Naive B cell (primary cell): ENCODE data around the gene SYT15. TPM values are rescaled to one million over a fixed set of nuclear protein-coding genes. Genes with fewer than 3 reads are reported as not detected.
"Not testable (repeated sequence)": the region's sequence is repeated elsewhere in the genome, so short reads cannot be mapped to it uniquely, and the experiment has no call there.

Experiments
- ATAC-seq, 2 donors: fragments of 150-1000 bp; cut with Tn5 transposase; 2 replicates each; pipeline ENCODE4 v1.10.0; 2021; ENCODE audit warnings: low read depth in 2 of 2, mild to moderate bottlenecking in 2 of 2, moderate library complexity in 2 of 2
- DNase-seq: peaks from one replicate; pipeline ENCODE4 v3.0.0; 2022
- H3K27ac Mint-ChIP-seq, 6 donors: one replicate each; pipeline ENCODE4 v1.8.0; 2020 to 2022; ENCODE audit warnings: mild to moderate bottlenecking in 6 of 6, mixed read lengths in 6 of 6, moderate library complexity in 5 of 6, inconsistent platforms in 2 of 6
- H3K27me3 Mint-ChIP-seq, 3 donors: one replicate each; pipeline ENCODE4 v1.8.0; 2021 to 2022; ENCODE audit warnings: mixed read lengths in 3 of 3, mild to moderate bottlenecking in 1 of 3
- H3K36me3 Mint-ChIP-seq, 2 donors: one replicate each; pipeline ENCODE4 v1.8.0; 2020 to 2022; ENCODE audit warnings: mixed read lengths in 2 of 2, inconsistent platforms in 1 of 2, mild to moderate bottlenecking in 1 of 2
- H3K4me1 Mint-ChIP-seq, 3 donors: one replicate each; pipeline ENCODE4 v1.8.0; 2020 to 2022; ENCODE audit warnings: mixed read lengths in 3 of 3, inconsistent platforms in 1 of 3, mild to moderate bottlenecking in 1 of 3, moderate library complexity in 1 of 3
- H3K4me3 Mint-ChIP-seq, 8 donors: one replicate each; pipeline ENCODE4 v1.8.0; 2020 to 2022; ENCODE audit warnings: mild to moderate bottlenecking in 8 of 8, mixed read lengths in 8 of 8, moderate library complexity in 8 of 8, inconsistent platforms in 2 of 8
- H3K9me3 Mint-ChIP-seq, 7 donors: one replicate each; pipeline ENCODE4 v1.8.0; 2020 to 2022; ENCODE audit warnings: mixed read lengths in 7 of 7, mild to moderate bottlenecking in 5 of 7, inconsistent platforms in 2 of 7, moderate library complexity in 1 of 7
- polyA plus RNA-seq, 6 donors: library from polyadenylated mRNA; unstranded; fragments of 300-500 nt; fragmentation: Illumina TruSeq; gene quantifications; one replicate each; pipeline ENCODE4 v1.2.3, GENCODE V29; 2021; ENCODE audit warnings: low read depth in 6 of 6

The SYT15 gene
- polyA plus RNA-seq, 6 donors from 2014 or later: 0.06 to 0.36 (median 0.07) TPM; not detected in 2

DNA sequence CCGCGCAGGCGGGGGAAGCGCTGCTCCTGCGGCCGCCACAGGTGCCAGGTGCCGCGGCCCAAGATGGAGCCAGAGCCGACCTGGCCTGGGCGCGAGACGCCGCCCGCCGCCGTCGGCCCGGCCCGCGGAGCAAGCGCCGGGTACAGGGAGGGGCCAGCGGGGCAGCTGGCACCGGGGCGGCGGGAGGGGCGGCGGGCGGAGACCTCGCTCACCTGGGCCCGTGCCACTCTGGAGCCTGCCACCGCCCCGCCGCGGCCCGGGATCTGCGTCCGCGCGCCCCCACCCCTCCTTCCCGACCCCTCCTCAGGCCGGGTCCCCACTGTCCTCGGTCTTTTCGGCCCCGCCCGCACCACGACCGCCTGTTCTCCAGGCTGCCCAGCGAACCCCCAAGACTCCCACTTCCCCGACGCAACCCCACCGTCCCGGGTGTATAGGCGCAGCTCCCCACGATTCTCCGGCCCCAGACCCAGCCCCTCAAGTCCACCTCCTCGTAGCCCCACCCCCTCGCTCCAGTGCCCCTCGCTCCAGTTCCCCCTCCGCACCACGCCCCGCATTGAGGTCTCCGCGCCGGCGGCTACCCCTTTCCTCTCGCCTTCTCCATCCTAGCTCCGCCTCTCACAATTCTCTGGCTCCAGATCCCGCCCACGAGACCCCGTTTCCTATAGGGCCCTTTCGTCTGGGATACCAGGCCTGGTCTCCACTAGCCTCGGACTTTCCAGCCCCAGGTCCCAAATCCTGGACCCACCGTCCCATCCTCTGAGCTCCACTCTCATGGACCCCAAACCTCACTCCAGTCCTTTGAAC is 22.2 kb upstream of the SYT15 start, which contains the start of gene GPRIN2:
TSS of gene GPRIN2 (minus strand) at position 144 of the 804 bp plus-strand sequence. CDS start 5,922 bp downstream, outside the sequence.
- ATAC-seq (peak; percentile 27 to 34), DNase-seq (no peak)
- H3K4me1 Mint-ChIP-seq: peaks cover 16 to 22% (median 20%) of the 10 kb centered on the region in 3 donors
- H3K4me3 Mint-ChIP-seq: peak within 1 kb of the TSS in 6 of 8 donors; percentile 65 to 79 (median 76)
- H3K27ac Mint-ChIP-seq: peak within 1 kb of the TSS in 2 of 6 donors; percentile 19 to 51
- peaks cover 0 to 2% (median 0%) of the 10 kb centered on the region in 7 donors for H3K9me3 Mint-ChIP-seq
- peaks cover 0 to 4% (median 0%) of the 10 kb centered on the region in 3 donors for H3K27me3 Mint-ChIP-seq
- no peaks in the 10 kb centered on the region for H3K36me3 Mint-ChIP-seq

DNA sequence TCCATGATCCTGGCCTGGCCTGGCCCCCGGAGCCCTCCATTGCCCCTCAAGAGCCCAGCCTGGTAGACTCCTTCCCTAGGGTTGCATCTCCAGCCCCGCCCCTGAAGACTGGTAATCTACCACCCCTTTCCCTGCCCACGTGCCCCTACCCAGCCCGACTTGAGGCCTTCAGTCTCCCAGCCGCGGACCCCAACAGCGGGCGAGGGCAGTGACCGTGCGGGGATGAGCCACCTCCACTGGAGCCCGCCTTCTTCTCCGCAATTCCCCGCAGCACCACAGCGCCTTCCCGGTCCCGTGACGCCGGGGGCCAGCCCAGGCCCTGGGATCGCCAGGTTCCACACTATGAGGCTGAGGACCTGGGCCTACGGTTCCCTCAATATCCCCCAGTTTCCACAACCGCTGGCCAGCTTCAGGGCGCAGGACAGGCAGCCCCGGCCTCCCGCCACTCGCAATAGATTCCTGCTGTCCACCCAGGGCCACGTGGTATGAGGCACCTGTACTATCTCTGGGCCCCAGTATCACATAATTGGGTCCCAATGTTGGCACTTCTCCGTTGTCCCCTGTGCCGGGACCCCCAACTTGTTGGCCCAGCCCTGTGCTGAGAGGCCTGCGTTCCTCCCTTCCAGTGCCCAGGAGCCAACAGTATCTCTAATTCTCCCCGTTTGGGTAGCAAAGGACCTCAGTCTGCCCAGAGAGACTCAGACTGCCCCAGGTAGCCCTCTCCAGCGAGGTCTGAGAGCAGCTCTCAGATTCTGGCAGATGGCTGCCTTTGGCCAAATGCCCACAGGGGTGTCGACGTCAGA is 21.4 kb upstream of the SYT15 start:
- ATAC-seq: no peak
- Mint-ChIP-seq H3K27ac (no peak overlapping the region), H3K27me3 (peaks cover 0 to 4% (median 0%) of the 10 kb centered on the region in 3 donors), H3K36me3 (no peaks in the 10 kb centered on the region), H3K9me3 (peaks cover 0 to 2% (median 0%) of the 10 kb centered on the region in 7 donors), H3K4me1 (peaks cover 16 to 22% (median 20%) of the 10 kb centered on the region in 3 donors), H3K4me3 (peak overlapping the region in 4 of 8 donors; percentile 69 to 77 (median 76))
- no peak for DNase-seq

GRCh38 chr10:46558122-46558391 is 20.9 kb upstream of the SYT15 start:
- ATAC-seq: no peak
- Mint-ChIP-seq H3K9me3 (peaks cover 0 to 2% (median 0%) of the 10 kb centered on the region in 7 donors), H3K4me3 (peak overlapping the region in 3 of 8 donors; percentile 10 to 75 (median 25)), H3K27me3 (peaks cover 0 to 4% (median 0%) of the 10 kb centered on the region in 3 donors), H3K36me3 (no peaks in the 10 kb centered on the region), H3K4me1 (peaks cover 16 to 22% (median 20%) of the 10 kb centered on the region in 3 donors), H3K27ac (no peak overlapping the region)
- no peak for DNase-seq

DNA sequence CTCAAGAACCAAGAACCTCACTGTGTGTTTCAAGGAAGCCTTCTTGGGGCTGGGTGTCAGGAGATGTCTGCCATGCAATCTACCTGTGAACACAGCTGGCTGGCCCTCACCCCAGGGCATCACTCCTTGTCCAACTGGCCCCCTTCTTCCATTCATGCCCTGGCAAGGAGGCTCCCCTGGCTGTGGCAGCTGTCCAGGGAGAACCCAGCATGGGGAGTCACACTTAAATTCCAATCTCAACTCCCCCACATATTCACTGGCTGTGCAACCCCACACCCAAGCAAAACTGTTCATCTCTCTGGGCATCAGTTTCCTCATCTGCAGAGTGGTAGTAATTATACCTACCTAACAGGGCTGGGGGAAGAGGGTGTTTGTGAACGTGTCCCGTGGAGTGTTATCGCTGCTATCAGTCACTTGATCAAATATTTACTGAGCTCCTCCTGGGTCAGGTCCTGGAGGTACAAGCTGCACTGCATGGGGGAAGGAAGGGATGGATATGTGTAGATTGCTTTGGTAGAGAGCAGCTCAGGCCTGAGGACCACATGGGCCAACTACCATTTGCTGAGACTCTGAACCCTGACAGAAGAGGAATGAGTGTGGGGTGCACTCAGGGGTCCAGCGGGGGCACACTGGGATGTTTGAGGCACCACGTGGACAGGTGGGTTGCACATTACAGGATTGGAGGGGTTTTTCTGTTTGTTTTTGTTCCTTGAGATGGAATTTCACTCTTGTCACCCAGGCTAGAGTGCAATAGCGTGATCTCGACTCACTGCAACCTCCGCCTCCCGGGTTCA is 20.3 kb upstream of the SYT15 start:
- Mint-ChIP-seq H3K27me3 (peaks cover 0 to 4% (median 0%) of the 10 kb centered on the region in 3 donors), H3K27ac (no peak overlapping the region), H3K4me3 (peak overlapping the region in 2 of 8 donors; percentile 10 to 25), H3K36me3 (no peaks in the 10 kb centered on the region), H3K4me1 (peaks cover 16 to 22% (median 20%) of the 10 kb centered on the region in 3 donors), H3K9me3 (peaks cover 0 to 2% (median 0%) of the 10 kb centered on the region in 7 donors)
- no peak for DNase-seq
- no peak for ATAC-seq

DNA sequence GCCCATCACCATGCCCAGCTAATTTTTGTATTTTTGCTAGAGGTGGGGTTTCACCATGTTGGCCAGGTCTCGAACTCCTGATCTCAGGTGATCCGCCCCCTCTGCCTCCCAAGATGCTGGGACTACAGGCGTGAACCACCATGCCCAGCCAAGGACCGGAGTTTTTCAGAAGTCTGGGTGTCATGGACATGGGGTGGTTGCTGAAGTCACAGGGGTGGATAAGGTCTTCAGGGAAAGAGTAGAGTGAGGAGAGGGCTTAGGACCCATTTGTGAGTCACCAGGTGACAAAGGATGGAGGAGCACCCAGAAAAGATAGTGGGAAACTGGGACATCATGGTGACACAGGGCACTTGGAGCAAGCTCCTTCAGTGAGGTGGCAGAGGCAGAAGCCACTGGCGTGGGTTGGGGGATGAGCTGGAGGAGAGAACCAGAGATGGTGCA is 19.7 kb upstream of the SYT15 start:
- H3K27ac Mint-ChIP-seq: no peak overlapping the region
- no peak for ATAC-seq
- peaks cover 0 to 4% (median 0%) of the 10 kb centered on the region in 3 donors for H3K27me3 Mint-ChIP-seq
- DNase-seq: no peak
- H3K4me1 Mint-ChIP-seq: peaks cover 16 to 22% (median 20%) of the 10 kb centered on the region in 3 donors
- no peaks in the 10 kb centered on the region for H3K36me3 Mint-ChIP-seq
- no peak overlapping the region for H3K4me3 Mint-ChIP-seq
- H3K9me3 Mint-ChIP-seq: peaks cover 0 to 2% (median 0%) of the 10 kb centered on the region in 7 donors

GRCh38 chr10:46560381-46560780 is 18.5 kb upstream of the SYT15 start:
- no peaks in the 10 kb centered on the region for H3K36me3 Mint-ChIP-seq
- DNase-seq: no peak
- ATAC-seq: no peak
- H3K4me3 Mint-ChIP-seq: no peak overlapping the region
- peaks cover 0 to 4% (median 0%) of the 10 kb centered on the region in 3 donors for H3K27me3 Mint-ChIP-seq
- H3K4me1 Mint-ChIP-seq: peaks cover 16 to 22% (median 20%) of the 10 kb centered on the region in 3 donors
- no peak overlapping the region for H3K27ac Mint-ChIP-seq
- peaks cover 0 to 2% (median 0%) of the 10 kb centered on the region in 7 donors for H3K9me3 Mint-ChIP-seq

DNA sequence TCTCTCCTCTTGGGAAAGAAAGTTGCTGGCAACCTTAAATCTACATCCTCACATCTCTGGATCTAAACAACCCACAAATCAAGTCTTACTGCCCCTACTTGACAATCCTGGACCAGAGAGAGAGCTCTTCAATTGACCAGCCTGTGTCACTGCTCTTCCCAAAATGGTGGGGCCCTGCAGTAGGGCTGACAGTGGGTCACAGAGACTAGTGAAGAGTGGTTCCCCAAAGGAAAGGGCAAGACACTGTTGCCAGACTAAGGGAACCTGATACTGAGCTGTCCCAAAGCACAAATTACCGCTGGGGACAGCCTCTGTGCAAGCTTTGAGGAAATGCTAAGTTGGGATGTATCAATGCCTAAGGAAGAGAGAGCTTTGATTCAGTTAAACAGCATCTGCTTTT is 18.0 kb upstream of the SYT15 start:
- DNase-seq (no peak), ATAC-seq (no peak)
- Mint-ChIP-seq H3K4me1 (peaks cover 12 to 18% (median 17%) of the 10 kb centered on the region in 3 donors), H3K36me3 (no peaks in the 10 kb centered on the region), H3K9me3 (peaks cover 0 to 2% (median 0%) of the 10 kb centered on the region in 7 donors), H3K27ac (no peak overlapping the region), H3K27me3 (peaks cover 0 to 4% (median 0%) of the 10 kb centered on the region in 3 donors), H3K4me3 (no peak overlapping the region)

- not testable (repeated sequence) for H3K4me1 Mint-ChIP-seq, H3K27me3 Mint-ChIP-seq, H3K36me3 Mint-ChIP-seq, H3K9me3 Mint-ChIP-seq, H3K27ac Mint-ChIP-seq
- ATAC-seq (peak; percentile 47 to 78), DNase-seq (peak; percentile 33)
- H3K4me3 Mint-ChIP-seq: peak overlapping the region in 2 of 8 donors; percentile 0 to 44
These were observed 13.2 kb upstream of the SYT15 start for GRCh38 chr10:46565591-46566332.

- H3K4me1 Mint-ChIP-seq, H3K4me3 Mint-ChIP-seq, H3K27ac Mint-ChIP-seq, H3K27me3 Mint-ChIP-seq, H3K36me3 Mint-ChIP-seq, H3K9me3 Mint-ChIP-seq, ATAC-seq, DNase-seq: not testable (repeated sequence)
These were observed 11.8 kb upstream of the SYT15 start for GRCh38 chr10:46567151-46567550.

DNA sequence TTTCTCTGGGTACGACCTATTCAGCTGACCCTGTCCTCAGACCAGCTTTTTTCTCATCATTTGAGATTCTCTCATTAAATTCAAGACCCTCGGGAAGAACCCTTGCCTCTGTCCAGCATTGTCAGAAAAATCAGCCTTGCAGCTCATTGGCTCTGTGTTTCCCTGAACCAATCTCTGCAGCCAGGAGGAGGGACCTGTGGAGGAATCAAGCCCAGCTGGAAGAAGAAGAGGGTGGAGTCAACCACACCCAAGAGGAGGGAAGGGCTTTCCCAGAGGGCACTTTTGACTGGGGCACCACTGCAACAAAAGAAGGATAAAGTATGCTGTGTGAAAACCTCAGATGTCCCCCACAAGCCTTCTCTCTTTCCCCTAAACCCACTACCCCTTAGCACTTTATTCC is 8.3 kb upstream of the SYT15 start:
- not testable (repeated sequence) for DNase-seq, H3K36me3 Mint-ChIP-seq, H3K4me3 Mint-ChIP-seq, H3K27me3 Mint-ChIP-seq, ATAC-seq, H3K9me3 Mint-ChIP-seq, H3K27ac Mint-ChIP-seq, H3K4me1 Mint-ChIP-seq

GRCh38 chr10:46572765-46573164 is 6.2 kb upstream of the SYT15 start:
- not testable (repeated sequence) for H3K27me3 Mint-ChIP-seq, ATAC-seq, H3K9me3 Mint-ChIP-seq, DNase-seq, H3K27ac Mint-ChIP-seq, H3K4me3 Mint-ChIP-seq, H3K36me3 Mint-ChIP-seq, H3K4me1 Mint-ChIP-seq

DNA sequence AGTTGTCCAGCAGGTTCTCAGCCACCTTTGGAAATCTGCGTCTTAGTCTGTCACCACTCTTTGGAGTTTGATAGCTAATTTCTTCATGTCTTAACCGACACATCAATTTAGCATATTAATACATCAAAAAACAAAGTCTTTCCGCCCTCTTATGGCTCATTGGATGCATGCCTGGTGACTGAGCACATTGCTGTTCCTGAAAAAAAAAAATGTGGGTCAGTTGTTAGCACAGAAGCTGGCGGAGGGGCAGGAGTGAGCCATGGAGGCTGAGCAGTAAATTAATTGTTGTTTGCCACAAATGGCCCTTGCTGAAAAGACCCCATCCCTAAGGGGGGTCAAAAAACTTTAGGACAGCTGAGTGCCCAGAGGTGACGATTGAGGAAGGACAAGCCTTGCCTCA is 5.6 kb upstream of the SYT15 start:
- ATAC-seq, DNase-seq, H3K27ac Mint-ChIP-seq, H3K4me3 Mint-ChIP-seq, H3K27me3 Mint-ChIP-seq, H3K9me3 Mint-ChIP-seq, H3K4me1 Mint-ChIP-seq, H3K36me3 Mint-ChIP-seq: not testable (repeated sequence)
